DOHH2 (cell line): ENCODE measurements around the gene FCN1.

Source experiments
- H3F3A ChIP-seq: fragments of 200-600 bp; sonication (generic), shearing (Covaris generic); 2 replicates; pipeline ENCODE4 v1.6.0; 2016; ENCODE audit warnings: antibody characterized with exemption, mild to moderate bottlenecking; ENCODE audit not compliant: control insufficient read depth, insufficient read depth
- H3K27ac ChIP-seq: fragments of 200-600 bp; sonication (generic); 2 replicates; pipeline ENCODE4 v1.5.1; 2014; ENCODE audit warnings: low read depth, mild to moderate bottlenecking, low read length, moderate library complexity
- H3K27me3 ChIP-seq: fragments of 200-600 bp; sonication (generic); 2 replicates; pipeline ENCODE4 v1.6.1; 2014; ENCODE audit warnings: mild to moderate bottlenecking, low read length, mixed read lengths; ENCODE audit not compliant: control insufficient read depth
- H3K36me3 ChIP-seq: fragments of 200-600 bp; sonication (generic); 2 replicates; pipeline ENCODE4 v1.6.1; 2014; ENCODE audit warnings: mild to moderate bottlenecking, low read length, moderate library complexity, mixed read lengths; ENCODE audit not compliant: control insufficient read depth
- H3K4me1 ChIP-seq: fragments of 200-600 bp; sonication (generic); 2 replicates; pipeline ENCODE4 v1.6.1; 2014; ENCODE audit warnings: mild to moderate bottlenecking, low read length, mixed read lengths; ENCODE audit not compliant: control insufficient read depth
- H3K4me2 ChIP-seq: fragments of 200-600 bp; sonication (generic); 2 replicates; pipeline ENCODE4 v1.6.0; 2014; ENCODE audit warnings: mild to moderate bottlenecking, low read length, moderate library complexity
- H3K4me3 ChIP-seq: fragments of 200-600 bp; sonication (generic); 2 replicates; pipeline ENCODE4 v1.5.1; 2014; ENCODE audit warnings: mild to moderate bottlenecking, low read length, mixed read lengths
- H3K79me2 ChIP-seq: fragments of 200-600 bp; sonication (generic); 2 replicates; pipeline ENCODE4 v1.6.1; 2014; ENCODE audit warnings: mild to moderate bottlenecking, low read length, mixed read lengths; ENCODE audit not compliant: control insufficient read depth
- H3K9me2 ChIP-seq: fragments of 200-600 bp; sonication (generic); replicated peaks from 2 replicates; pipeline ENCODE4 v1.6.1; 2014; ENCODE audit warnings: mild to moderate bottlenecking, low read length, mixed read lengths; ENCODE audit not compliant: control insufficient read depth
- H3K9me3 ChIP-seq: fragments of 200-600 bp; sonication (generic); 2 replicates; pipeline ENCODE4 v1.6.1; 2014; ENCODE audit warnings: antibody characterized with exemption, low read length, mixed read lengths; ENCODE audit not compliant: control insufficient read depth, insufficient read depth
- H4K20me1 ChIP-seq: fragments of 200-600 bp; sonication (generic); 2 replicates; pipeline ENCODE4 v1.6.0; 2014; ENCODE audit warnings: low read depth, mild to moderate bottlenecking, antibody characterized with exemption, low read length, moderate library complexity; ENCODE audit not compliant: control insufficient read depth, insufficient read depth
- CTCF ChIP-seq: fragments of 200-600 bp; sonication (generic); IDR thresholded peaks from one replicate; pipeline ENCODE4 v1.5.1; 2014; ENCODE audit warnings: antibody characterized with exemption, mild to moderate bottlenecking, low read depth, low read length; ENCODE audit not compliant: poor library complexity, severe bottlenecking
- EZH2phosphoT487 ChIP-seq: fragments of 200-600 bp; sonication (generic); IDR thresholded peaks from 2 replicates; pipeline ENCODE4 v1.6.1; 2017; ENCODE audit warnings: borderline replicate concordance, mild to moderate bottlenecking, antibody characterized with exemption, low read length, moderate library complexity, mixed read lengths

FCN1 gene

GRCh38 chr9:134955801-134956200, 38.1 kb upstream of the FCN1 start:
- Histone ChIP-seq H3K9me2 (no peaks in the 10 kb centered on the region), H3K4me3 (no peak overlapping the region), H3K4me1 (no peaks in the 10 kb centered on the region), H3F3A (no peaks in the 10 kb centered on the region), H4K20me1 (no peaks in the 10 kb centered on the region), H3K9me3 (no peaks in the 10 kb centered on the region), H3K27ac (no peak overlapping the region), H3K4me2 (no peak overlapping the region), H3K79me2 (no peaks in the 10 kb centered on the region), H3K36me3 (no peaks in the 10 kb centered on the region), H3K27me3 (no peaks in the 10 kb centered on the region; the same call in 1 of the 2 replicates)
- TF ChIP-seq CTCF, result no peak
- no peak for TF ChIP-seq EZH2phosphoT487

GRCh38 chr9:134955156-134955555, 37.4 kb upstream of the FCN1 start:
- Histone ChIP-seq H3K27me3 (no peaks in the 10 kb centered on the region; the same call in 1 of the 2 replicates), H3K9me3 (no peaks in the 10 kb centered on the region), H4K20me1 (no peaks in the 10 kb centered on the region), H3F3A (no peaks in the 10 kb centered on the region), H3K79me2 (no peaks in the 10 kb centered on the region), H3K36me3 (no peaks in the 10 kb centered on the region), H3K4me2 (no peak overlapping the region), H3K4me1 (no peaks in the 10 kb centered on the region), H3K27ac (no peak overlapping the region), H3K4me3 (no peak overlapping the region), H3K9me2 (no peaks in the 10 kb centered on the region)
- TF ChIP-seq CTCF, result no peak
- no peak for TF ChIP-seq EZH2phosphoT487

GRCh38 chr9:134951994-134952393, 34.3 kb upstream of the FCN1 start:
- Histone ChIP-seq H3K4me3 (no peak overlapping the region), H3K9me3 (no peaks in the 10 kb centered on the region), H3K4me1 (no peaks in the 10 kb centered on the region), H3F3A (no peaks in the 10 kb centered on the region), H3K27ac (no peak overlapping the region), H3K4me2 (no peak overlapping the region), H3K36me3 (no peaks in the 10 kb centered on the region), H3K9me2 (no peaks in the 10 kb centered on the region), H3K27me3 (no peaks in the 10 kb centered on the region; the same call in 1 of the 2 replicates), H3K79me2 (no peaks in the 10 kb centered on the region), H4K20me1 (no peaks in the 10 kb centered on the region)
- TF ChIP-seq CTCF (no peak), EZH2phosphoT487 (no peak)

GRCh38 chr9:134951461-134951860, 33.7 kb upstream of the FCN1 start:
- no peak overlapping the region for H3K4me3 ChIP-seq
- no peaks in the 10 kb centered on the region for H4K20me1 ChIP-seq
- TF ChIP-seq EZH2phosphoT487, result no peak
- TF ChIP-seq CTCF, result no peak
- no peaks in the 10 kb centered on the region for H3K9me2 ChIP-seq
- no peaks in the 10 kb centered on the region for H3F3A ChIP-seq
- H3K4me1 ChIP-seq, result no peaks in the 10 kb centered on the region
- no peaks in the 10 kb centered on the region; the same call in 1 of the 2 replicates for H3K27me3 ChIP-seq
- no peak overlapping the region for H3K4me2 ChIP-seq
- no peaks in the 10 kb centered on the region for H3K79me2 ChIP-seq
- no peak overlapping the region for H3K27ac ChIP-seq
- H3K9me3 ChIP-seq, result no peaks in the 10 kb centered on the region
- H3K36me3 ChIP-seq, result no peaks in the 10 kb centered on the region
